Nucleus accumbens (tissue), 56 donors: ENCODE data around the gene ZC3H7B.

ENCODE experiments used
- DNase-seq, 56 donors: peaks; one replicate each; lab custom pipeline; 2025; lab: John Stamatoyannopoulos, UW

ZC3H7B gene

GRCh38 chr22:41350087-41350486 lies 48.8 kb downstream of the ZC3H7B start:
- no peak for DNase-seq

- DNase-seq, result no peak
Observed at GRCh38 chr22:41351011-41351410, 49.7 kb downstream of the ZC3H7B start.

GRCh38 chr22:41352058-41352457 lies 50.7 kb downstream of the ZC3H7B start:
- DNase-seq, result no peak

GRCh38 chr22:41353862-41354575 lies 52.7 kb downstream of the ZC3H7B start:
- DNase-seq, result no peak

GRCh38 chr22:41354979-41355378 lies 53.7 kb downstream of the ZC3H7B start:
- no peak for DNase-seq

GRCh38 chr22:41355895-41356294 lies 54.6 kb downstream of the ZC3H7B start:
- no peak for DNase-seq

GRCh38 chr22:41356430-41357028 lies 55.2 kb downstream of the ZC3H7B start:
- no peak for DNase-seq

GRCh38 chr22:41357191-41357590 lies 55.9 kb downstream of the ZC3H7B start:
- no peak for DNase-seq

GRCh38 chr22:41358927-41359326 lies 57.6 kb downstream of the ZC3H7B start:
- no peak for DNase-seq

GRCh38 chr22:41359376-41359775 lies 58.1 kb downstream of the ZC3H7B start:
- DNase-seq, result no peak

- no peak for DNase-seq
Observed at GRCh38 chr22:41360126-41360525, 58.8 kb downstream of the ZC3H7B start.

GRCh38 chr22:41361716-41362310 lies 60.5 kb downstream of the ZC3H7B start:
- no peak for DNase-seq

- no peak for DNase-seq
Observed at GRCh38 chr22:41362615-41363014, 61.3 kb downstream of the ZC3H7B start.

- DNase-seq, result no peak
Observed at GRCh38 chr22:41364233-41364632, 62.9 kb downstream of the ZC3H7B start.

GRCh38 chr22:41364955-41365354 lies 63.6 kb downstream of the ZC3H7B start:
- DNase-seq, result no peak

GRCh38 chr22:41365425-41365824 lies 64.1 kb downstream of the ZC3H7B start:
- DNase-seq, result no peak

GRCh38 chr22:41366323-41367029 lies 65.2 kb downstream of the ZC3H7B start:
- DNase-seq, result peak in 6 of 56 donors; percentile 1 to 40 (median 25)

- DNase-seq, result peak; percentile 68 to 99 (median 96)
Observed at GRCh38 chr22:41367039-41367679, 65.8 kb downstream of the ZC3H7B start.

- peak in 38 of 56 donors; percentile 25 to 67 (median 50) for DNase-seq
Observed at GRCh38 chr22:41367680-41368542, 66.6 kb downstream of the ZC3H7B start.
